ENCODE data around the gene KLF15.
"Not testable (repeated sequence)": the region's sequence is repeated elsewhere in the genome, so short reads cannot be mapped to it uniquely, and the experiment has no call there.

Gene KLF15

GRCh38 chr3:126345641-126346460 is 11.4 kb downstream of the KLF15 start:
- no peak for DNase-seq (ENCODE audit: low read depth)

- no peak for DNase-seq (ENCODE audit: low read depth)
Observed at GRCh38 chr3:126345231-126345630, 12.0 kb downstream of the KLF15 start.

- DNase-seq (ENCODE audit: low read depth) = no peak
Observed at GRCh38 chr3:126344380-126345041, 12.7 kb downstream of the KLF15 start.

GRCh38 chr3:126343649-126344035 is 13.6 kb downstream of the KLF15 start:
- DNase-seq (ENCODE audit: low read depth) = no peak

GRCh38 chr3:126342991-126343648 is 14.1 kb downstream of the KLF15 start:
- DNase-seq (ENCODE audit: low read depth) = no peak

- DNase-seq (ENCODE audit: low read depth) = no peak
Observed at GRCh38 chr3:126342211-126342610, 15.0 kb downstream of the KLF15 start.

GRCh38 chr3:126341755-126342150 is 15.5 kb downstream of the KLF15 start:
- no peak for DNase-seq (ENCODE audit: low read depth)

GRCh38 chr3:126340943-126341754 is 16.1 kb downstream of the KLF15 start:
- DNase-seq (ENCODE audit: low read depth) = no peak

GRCh38 chr3:126340596-126340942 is 16.6 kb downstream of the KLF15 start:
- DNase-seq (ENCODE audit: low read depth) = no peak

- no peak for DNase-seq (ENCODE audit: low read depth)
Observed at GRCh38 chr3:126340081-126340511, 17.1 kb downstream of the KLF15 start.

- DNase-seq (ENCODE audit: low read depth) = no peak
Observed at GRCh38 chr3:126339466-126339865, 17.7 kb downstream of the KLF15 start.

GRCh38 chr3:126338790-126339288 is 18.4 kb downstream of the KLF15 start:
- no peak for DNase-seq (ENCODE audit: low read depth)

GRCh38 chr3:126337980-126338651 is 19.1 kb downstream of the KLF15 start:
- DNase-seq (ENCODE audit: low read depth) = no peak

GRCh38 chr3:126331812-126332336 is 25.3 kb downstream of the KLF15 start:
- DNase-seq (ENCODE audit: low read depth) = not testable (repeated sequence)

GRCh38 chr3:126329927-126330725 is 27.1 kb downstream of the KLF15 start:
- no peak for DNase-seq (ENCODE audit: low read depth)

- no peak for DNase-seq (ENCODE audit: low read depth)
Observed at GRCh38 chr3:126326629-126327028, 30.6 kb downstream of the KLF15 start.

GRCh38 chr3:126322181-126322967 is 34.8 kb downstream of the KLF15 start:
- no peak for DNase-seq (ENCODE audit: low read depth)

GRCh38 chr3:126321490-126321889 is 35.7 kb downstream of the KLF15 start:
- no peak for DNase-seq (ENCODE audit: low read depth)

GRCh38 chr3:126320517-126321293 is 36.5 kb downstream of the KLF15 start:
- no peak for DNase-seq (ENCODE audit: low read depth)

Measured in activated gamma-delta T cell treated with anti-CD3 and anti-CD28 coated beads, Interleukin-2, amount 50 U/mL, for 16 hours (primary cell).